DMS53 treated with DMSO at 0.1 percent for 48 hours (cell line): Measurements from ENCODE around the gene ATG7.
"Not testable (repeated sequence)": the region's sequence is repeated elsewhere in the genome, so short reads cannot be mapped to it uniquely, and the experiment has no call there.

Source experiments
- DNase-seq: peaks from one replicate; lab custom pipeline; 2025; ENCODE audit not compliant: unreplicated experiment; lab: John Stamatoyannopoulos, UW

The ATG7 gene

DNA sequence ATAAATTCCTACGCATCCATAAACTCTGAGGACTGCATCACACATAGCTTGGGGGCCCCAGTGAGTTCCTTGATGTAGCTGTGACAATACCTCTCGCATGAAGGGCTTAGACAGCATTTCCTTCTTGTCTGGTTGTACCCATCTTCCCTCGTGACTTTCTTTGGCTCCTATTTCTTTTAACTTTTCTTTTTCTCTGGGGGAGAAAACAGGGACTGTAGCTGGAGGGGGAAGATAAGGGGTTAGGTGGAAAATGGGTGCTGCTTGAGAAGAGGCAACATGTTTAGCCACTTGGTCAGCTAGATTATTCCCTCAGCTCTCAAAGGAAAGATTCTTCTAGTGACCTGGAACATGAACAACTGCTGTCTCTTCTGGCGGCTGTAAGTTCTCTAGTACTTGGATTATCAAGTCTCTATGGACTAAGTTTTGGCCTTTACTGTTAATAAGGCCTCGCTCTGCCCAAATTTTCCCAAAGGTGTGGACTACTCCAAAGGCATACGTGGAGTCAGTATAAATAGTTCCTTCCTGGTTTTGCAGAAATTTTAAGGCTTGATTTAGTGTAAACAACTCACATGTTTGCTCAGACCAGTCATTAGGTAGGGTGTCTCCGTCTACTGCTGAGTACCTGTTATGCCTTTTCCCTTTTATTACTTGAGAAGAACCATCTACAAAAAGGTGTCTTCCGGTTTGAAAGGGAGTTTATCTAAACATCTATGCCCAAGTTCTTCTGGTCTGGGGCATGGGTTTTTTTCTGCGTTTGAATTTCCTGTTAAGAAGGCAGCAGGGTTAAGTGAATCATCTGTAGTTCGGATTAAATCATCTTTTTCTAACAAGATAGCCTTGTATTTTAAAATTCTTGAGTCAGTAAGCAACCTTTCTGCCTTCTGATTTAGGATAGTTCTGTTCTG lies 21.0 kb upstream of the ATG7 start:
- DNase-seq = no peak

DNA sequence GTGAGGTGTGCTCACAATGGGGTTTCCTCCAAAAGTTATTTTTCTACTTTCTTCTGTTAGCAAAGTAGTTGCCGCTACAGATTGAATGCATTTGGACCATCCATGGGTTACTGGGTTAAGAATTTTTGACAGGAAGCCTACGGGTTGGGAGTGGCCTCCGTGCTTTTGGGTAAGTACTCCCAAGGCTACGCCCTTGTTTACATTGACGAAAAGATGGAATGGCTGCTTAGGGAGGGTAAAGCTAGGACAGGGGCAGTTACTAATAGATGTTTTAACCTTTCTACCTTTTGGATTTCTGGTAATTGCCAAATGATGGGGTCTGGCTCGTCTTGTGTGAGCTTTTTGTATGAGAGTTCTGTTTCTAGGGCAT lies 20.4 kb upstream of the ATG7 start:
- DNase-seq = no peak

DNA sequence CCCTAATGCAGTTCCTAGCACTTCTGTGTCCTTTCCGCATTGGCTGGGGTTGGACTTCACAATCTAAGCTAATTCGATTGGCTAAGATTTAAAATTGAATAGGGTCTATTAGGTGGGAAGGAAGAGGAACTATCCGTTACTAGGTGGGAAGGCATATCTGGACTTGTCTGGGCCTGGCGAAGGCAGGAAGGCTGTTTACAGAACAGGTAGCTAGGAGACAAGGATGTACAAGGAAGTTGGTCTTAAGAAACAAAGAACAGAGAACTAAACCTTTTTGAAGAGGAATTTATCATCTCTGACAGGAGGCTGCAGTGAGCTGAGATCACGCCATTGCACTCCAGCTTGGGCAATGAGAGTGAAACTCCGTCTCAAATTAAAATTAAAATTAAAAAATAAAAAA lies 17.3 kb upstream of the ATG7 start:
- DNase-seq = no peak

DNA sequence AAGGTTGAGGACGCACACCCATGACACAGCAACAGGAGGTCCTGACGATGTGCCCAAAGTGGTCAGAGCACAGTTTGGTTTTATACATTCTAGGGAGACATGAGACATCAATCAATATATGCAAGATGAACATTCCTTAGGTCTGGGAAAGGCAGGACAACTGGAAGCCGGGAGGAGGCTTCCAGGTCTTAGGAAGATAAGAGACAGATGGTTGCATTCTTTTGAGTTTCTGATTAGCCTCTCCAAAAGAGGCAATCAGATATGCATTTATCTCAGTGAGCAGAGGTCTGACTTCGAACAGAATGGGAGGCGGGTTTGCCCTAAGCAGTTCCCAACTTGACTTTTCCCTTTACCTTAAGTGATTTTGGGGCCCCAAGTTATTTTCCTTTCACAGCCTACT lies 16.7 kb upstream of the ATG7 start:
- not testable (repeated sequence) for DNase-seq

DNA sequence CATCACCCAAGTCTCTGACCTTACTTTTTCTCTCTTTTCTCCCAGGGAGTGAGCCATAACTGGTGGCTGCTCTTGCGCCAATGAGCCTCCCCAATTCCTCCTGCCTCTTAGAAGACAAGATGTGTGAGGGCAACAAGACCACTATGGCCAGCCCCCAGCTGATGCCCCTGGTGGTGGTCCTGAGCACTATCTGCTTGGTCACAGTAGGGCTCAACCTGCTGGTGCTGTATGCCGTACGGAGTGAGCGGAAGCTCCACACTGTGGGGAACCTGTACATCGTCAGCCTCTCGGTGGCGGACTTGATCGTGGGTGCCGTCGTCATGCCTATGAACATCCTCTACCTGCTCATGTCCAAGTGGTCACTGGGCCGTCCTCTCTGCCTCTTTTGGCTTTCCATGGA lies 13.2 kb upstream of the ATG7 start:
- DNase-seq = no peak

DNA sequence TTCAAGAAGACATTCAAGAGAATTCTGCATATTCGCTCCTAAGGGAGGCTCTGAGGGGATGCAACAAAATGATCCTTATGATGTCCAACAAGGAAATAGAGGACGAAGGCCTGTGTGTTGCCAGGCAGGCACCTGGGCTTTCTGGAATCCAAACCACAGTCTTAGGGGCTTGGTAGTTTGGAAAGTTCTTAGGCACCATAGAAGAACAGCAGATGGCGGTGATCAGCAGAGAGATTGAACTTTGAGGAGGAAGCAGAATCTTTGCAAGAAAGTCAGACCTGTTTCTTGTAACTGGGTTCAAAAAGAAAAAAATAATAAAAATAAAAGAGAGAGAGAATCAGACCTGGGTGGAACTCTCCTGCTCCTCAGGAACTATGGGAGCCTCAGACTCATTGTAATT lies 11.7 kb upstream of the ATG7 start:
- DNase-seq = no peak

DNA sequence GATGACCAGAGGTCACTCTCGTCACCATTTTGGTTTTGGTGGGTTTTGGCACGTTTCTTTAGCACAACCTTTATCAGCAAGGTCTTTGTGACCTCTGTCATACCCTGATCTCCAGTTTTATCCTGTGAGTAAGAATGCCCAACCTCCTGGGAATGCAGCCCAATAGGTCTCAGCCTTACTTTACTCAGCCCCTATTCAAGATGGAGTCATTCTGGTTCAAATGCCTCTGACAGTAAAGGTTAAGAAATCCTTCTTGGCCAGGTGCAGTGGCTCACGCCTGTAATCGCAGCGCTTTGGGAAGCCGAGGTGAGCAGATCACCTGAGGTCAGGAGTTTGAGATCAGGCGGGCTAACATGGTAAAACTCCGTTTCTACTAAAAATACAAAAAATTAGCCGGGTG lies 3.2 kb upstream of the ATG7 start:
- no peak for DNase-seq

DNA sequence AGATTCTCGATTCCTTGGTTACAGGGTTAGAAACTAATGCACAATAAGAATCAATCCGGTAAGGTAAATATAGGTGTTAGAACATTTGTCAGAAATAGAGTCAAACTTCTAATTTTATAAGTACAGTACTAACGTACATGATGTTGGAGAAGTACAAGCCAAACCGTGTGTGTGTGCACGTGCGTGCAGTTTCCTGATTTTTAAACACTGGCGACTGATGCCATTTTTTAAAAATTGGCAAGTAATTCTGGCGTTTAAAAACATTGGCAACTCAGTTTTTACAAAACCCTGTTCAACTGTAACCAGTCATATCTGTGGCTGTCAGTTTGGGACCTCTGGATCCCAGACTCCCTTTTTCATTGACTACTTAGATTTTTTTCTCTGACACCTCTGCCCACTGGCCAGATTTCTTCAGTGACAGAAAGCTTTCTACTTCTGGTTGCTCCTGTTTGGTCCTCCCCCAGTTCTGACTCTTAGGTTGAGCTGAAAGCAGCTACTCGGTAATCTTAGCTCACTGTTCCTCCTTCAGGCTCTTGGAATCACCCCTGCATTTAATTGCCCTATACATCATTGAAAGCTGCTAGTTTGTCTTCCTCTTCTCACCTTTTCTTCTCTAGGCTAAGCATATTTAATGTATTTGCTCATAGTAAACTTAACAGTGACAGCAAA lies 843 bp downstream of the ATG7 start:
- no peak for DNase-seq

DNA sequence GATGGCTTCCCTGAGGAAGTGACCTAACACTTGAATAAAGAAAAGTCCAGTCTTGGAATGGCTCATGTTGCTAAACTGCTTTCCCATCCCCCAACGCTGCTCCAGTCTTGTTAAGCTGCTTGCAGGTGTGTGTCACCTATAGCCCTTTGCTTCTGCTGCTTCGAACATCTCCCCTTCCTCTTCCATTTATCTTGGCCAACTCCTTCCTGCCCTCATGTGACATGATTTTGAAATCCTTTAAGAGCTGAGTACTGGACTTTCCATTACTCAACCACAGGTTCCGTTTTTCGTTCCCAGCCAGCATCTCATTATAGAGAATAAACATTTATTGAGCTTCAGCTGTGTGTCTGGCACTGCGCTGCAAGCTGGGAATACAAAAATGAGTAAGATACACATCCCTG lies 1.7 kb downstream of the ATG7 start:
- DNase-seq = no peak

DNA sequence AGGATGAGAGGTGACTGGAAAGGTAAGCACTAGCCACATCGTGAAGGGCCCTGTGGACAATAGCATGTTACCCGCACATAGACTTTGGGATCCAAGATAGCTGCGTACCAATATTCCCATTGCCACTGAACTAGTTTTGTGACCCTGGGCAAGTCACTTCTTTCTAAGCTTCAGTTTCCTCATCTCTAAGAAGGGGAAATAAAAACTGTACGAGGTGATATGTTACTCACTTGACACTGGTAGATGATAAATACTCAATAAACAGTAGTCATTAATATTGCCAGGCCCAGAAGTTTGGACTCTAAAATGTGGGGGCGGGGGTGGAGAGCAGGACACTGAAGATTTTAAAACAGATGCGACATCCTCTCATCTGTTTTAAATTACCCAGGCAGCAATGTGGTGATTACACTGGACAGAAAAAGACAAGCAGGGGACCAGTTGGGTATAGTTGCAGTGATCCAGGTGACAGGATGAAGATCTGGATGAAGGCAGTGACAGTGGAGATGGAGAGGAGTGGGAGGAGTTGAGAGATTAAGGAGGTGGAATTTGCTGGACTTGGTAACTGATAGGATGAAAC lies 2.5 kb downstream of the ATG7 start:
- DNase-seq = no peak

DNA sequence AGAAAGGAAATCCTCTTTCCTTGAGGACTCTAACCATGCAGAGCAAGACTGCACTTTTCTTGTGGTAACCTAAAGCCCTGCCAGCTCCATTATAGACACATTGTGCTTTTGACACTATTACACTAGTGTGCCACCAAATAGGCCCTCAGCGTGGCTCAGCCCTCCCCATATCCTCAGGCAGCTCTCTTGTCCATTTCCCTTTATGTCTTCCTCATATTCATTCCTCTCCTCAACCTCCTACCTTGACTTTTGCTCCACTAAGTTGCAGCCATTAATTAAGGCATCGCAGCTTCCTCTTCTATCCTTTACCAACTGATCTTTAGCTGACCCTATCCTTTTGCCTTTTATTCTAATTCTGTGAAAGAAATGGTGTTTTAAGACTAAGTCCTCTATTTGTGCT lies 3.7 kb downstream of the ATG7 start:
- DNase-seq = no peak

DNA sequence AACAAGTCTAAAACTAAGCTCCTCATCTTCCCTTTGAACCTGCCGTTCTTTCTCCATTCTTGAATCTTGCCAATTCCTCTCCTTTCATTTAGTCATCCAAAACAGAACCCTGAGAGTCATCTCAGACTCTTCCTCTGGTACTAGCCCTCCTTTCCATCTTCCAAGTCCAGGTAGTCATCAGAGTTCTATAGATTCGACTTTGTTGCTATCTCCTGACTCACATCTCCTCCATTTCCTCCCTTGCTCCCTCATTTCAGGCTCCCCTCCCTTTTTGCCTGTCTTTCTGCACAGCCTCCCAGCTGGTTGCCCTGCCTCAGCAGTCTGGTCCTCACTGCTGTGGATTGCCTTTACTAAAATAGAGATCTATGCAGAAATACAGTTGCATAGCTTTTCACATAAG lies 4.7 kb downstream of the ATG7 start:
- no peak for DNase-seq

DNA sequence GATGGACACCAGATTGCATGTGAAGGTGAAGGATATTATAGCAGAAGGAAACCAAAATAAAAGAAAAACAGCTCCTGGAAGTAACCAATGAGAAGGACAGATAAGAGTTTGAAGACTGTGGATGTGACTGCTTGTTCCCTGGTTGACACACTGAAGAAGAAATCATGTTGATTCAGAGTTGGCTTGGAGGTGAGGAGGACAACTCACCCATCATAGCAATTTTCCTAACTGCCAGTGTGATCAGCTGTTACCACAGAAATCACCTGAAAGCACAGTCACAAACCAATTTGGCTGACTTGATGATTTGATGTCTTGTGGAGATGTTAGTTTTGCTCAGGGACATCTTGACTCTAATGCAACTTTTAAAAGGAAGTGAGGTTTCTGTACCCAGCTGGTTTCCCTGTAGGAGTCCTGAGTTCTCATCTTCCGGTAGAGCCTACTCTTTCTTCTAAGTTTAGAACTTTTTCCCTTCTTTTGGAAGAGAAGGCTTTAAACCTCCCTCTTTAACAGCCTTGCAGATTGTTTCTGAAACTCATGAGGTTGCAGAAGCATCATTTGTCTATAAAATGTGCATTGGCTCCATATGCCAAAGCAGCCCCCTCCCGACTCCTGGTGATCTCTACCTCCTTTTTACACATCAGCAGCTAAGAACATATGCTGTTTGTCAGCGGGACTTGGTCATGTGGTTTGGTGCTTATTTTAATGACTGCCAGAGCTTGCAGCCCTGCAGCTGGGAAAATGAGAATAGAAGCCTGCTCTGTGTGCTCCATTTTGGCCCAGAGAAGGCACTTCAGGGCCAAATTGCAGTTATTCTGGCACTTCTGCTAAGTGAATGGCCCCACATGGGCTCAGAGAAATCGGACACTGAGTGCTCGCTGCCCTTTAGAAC lies 10.3 kb downstream of the ATG7 start:
- no peak for DNase-seq

DNA sequence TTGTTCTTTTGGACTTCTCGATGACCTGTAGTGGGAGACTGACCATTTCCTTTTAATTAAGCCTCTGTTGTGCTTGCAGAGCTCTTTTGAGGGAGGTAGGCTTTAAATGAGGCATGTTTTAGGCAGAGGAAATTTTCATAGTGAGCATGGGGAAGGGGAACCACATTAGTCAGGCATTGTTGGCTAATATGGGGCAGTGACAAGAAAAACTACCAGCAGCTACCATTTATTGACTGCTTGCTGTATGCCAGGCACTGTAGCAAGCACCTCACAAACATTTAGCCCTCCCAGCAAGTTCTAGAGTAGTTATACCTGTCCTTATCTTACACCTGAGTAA lies 10.9 kb downstream of the ATG7 start:
- no peak for DNase-seq

DNA sequence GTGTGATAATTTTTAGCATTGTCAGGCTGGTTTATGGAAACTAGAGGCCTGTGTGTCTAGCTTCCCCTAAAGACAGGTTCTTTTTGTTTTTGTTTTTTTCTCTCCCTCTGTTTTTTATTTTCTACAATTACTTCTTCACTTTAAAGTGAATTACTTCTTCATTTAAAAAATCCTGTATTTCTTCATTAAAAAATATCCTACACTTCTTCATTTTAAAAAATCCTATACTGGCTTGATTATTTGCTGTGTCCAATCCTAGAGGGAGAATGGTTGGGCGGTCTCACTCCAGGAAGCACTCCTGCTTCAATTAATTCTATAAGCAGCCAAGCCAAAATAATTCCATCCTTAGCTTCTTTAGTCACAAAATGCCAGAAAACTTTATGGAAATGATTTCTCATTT lies 11.8 kb downstream of the ATG7 start:
- DNase-seq = no peak

DNA sequence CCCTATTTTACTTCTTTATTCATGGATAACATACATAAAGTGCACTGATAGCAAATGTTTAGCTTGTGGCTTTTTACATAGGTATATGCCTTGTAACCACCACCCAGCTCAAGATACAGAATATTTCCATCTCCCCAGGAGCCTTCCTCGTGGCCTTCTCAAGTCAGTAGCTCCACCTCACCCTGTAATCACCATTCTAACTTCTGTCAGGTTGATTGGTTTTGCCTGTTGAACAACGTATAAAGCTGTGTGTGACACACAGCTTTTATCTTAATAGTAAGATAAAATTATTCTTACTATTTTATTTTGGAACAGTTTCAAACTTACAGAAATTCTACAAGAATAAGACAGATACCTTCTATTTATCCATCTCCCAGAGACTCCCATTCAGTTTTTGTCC lies 13.3 kb downstream of the ATG7 start:
- DNase-seq = no peak

DNA sequence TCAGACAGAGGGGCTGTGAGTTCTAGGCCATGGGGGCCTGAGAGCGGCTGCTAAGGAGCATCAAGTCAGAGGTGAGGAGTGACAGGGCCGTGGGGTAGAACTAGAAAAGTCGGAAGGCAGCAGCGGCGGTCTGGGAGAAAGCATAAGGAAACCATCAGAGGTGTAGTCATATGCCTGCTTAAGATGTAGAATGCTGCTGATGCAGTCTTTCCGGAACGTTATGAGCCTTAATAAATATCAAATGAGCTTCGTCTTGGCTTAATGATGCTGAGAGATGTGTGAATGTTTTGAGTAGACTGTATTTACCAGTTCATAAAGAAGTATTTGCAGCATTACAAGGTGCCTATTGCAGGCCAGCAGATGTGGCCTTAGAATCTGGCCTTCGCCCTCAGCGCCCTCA lies 15.2 kb downstream of the ATG7 start:
- no peak for DNase-seq

DNA sequence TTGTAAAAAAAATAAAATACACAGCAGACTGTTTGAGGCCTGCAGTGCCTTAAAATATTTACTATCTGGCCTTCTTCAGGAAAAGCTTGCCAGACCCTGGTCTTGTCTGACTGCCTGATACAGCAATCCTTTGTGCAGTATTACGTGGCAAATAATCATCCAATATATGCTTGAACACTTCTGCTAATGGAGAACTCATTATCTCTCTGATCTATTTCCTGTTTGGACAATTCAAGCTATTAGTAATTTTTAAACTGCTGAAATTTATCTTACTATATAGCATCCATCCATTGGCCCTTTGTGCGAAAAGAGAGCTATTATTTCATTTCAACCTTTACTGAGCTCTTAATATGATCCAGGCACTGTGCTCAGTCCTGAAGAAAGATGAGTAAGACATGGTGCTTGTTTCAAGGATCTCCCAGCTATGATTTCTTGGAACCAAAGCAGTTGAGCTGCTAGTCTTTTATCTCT lies 15.9 kb downstream of the ATG7 start:
- no peak for DNase-seq

DNA sequence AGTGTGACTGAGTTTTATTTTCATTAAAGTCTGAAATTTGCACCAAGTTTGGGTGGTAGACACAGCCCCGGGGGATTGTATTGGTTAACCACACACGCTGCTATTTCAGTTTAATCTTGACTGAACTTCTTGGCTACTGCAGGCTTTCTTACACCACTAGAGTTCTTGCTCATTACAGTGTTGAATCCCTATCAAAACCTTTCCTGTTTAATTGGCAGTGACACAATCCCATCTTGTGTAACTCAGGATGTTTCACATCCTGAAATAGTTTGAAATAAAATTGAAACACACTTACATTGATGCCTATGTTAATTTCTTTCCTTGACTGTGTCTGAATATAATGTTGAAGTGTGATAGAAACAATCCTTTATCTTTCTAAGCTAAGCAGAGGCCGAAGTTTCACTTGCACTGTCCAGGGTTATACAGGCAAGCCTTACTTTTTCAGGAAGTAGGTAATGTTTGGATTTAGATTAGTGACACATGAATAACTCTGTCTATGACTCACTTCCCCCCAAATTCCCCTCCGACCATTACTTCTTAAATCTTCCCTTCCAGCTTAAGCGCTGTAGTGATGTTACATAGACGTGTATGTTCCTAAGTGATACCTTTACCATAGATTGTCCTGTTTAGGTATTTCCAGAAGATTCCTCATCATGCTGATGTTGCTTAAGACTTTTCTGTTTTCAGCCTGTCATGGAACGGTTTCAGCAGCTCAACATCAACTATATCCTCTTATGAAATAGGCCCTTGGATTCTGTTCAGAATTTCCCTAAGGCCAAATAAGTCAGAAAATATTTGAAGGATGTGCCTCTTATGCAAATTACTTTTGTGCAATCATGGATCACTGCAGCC lies 16.8 kb downstream of the ATG7 start:
- DNase-seq = no peak

DNA sequence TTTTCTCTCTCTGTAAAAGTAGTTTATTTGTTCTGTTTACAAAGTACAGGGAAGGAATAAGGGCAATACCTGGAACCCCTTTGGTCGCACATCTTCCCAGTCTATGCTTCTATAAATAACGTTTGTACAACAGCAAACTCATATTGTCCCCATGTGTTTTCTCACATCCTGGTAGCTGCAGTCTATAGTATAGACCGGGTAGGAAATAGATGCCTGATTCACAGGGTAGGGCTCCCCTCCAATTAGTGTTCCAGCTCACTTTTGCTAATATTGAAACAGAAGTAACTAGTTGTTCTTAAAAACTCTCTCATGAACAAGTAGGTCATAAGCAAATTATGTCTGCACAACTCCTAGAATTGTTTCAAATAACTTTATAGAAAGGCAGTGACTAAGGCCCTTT lies 17.7 kb downstream of the ATG7 start:
- no peak for DNase-seq
